ENCODE results near the gene BIRC7.
A peak's percentile ranks its signal among the peaks of the same experiment; 100 is the strongest.

The BIRC7 gene

DNA sequence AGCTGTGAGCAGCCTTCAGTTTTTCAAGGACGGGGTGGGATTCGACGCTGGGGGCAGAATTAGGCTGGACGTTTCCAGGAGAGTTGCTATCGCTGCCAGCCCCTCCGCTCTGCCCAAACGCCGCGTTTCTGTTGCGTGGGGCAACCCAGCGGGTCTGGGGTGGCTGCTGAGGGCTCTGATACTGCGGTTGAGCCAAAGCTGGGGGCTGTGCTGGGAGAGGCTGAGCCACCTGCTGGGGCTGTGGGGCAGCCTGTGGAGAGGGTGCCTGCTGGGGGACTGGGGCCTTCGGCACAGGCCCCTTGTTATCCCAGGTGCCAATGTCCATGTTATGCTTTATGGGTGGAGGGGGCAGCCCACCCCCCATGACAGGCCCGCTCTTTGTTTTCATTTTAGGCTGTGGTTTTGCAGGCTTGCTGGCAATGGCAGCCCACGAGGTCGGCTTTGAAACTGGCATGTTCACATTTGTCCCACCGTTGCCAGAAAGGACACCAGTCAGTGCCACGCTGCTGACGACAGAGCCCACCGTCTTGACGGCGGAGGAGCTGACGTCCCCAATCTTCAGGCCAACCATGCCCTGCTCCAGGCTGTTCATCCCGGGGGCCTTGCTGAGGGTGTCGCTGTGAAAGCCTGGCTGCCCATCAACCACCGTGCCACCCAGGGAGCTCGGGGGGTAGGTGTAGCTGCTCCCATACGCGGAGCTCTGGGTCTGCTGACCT, 32.7 kb upstream of the BIRC7 start:
- in situ Hi-C loops (cut with HindIII; ENCODE audit: low pct_ligation_motif_present, low pct_unique_long_range_greater_than_20kb, low sequenced_read_pairs): no loop called here
- no peak for DNase-seq

DNA sequence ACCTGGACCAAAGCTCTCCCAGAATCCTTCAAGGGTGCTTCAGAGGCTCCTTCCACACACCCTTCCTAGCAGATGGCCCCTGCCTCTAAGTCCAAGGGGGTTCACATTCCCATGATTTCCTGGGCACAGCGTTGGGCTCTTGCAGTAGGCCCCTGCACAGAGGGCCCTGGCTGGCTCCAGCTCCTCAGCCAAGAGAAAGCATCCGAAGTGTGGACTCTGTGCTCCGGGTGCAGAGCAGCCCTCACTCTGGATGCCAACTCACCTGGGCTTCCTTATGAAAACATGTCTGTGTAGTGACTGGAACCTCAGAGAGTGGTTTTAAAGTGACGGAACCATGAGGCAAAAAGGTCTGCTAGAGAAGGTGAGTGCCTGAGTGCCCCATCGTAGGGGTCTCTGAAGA, 31.3 kb upstream of the BIRC7 start:
- DNase-seq: no peak
- in situ Hi-C loops (cut with HindIII; ENCODE audit: low pct_ligation_motif_present, low pct_unique_long_range_greater_than_20kb, low sequenced_read_pairs): no loop called here

DNA sequence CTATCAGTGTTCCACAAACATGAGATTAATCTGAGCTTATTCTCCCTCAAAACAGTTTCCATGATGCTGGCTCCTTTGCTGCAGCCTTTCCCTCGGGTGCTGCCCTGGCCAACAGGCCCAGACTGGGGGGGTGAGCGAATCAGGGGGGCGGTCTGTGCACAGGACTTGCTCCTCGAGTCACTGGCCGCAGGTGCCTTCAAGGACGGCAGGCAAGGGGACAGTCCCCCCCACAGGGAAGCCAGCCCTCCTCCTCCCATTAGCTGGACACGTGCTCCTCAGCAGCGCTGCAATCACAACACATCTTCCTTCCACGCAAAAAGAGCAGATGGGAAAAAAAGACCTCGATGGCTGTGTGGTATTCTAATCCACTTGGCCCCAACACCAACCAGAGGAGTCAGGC, 29.8 kb upstream of the BIRC7 start:
- in situ Hi-C loops (cut with HindIII; ENCODE audit: low pct_ligation_motif_present, low pct_unique_long_range_greater_than_20kb, low sequenced_read_pairs): no loop called here
- DNase-seq: no peak

DNA sequence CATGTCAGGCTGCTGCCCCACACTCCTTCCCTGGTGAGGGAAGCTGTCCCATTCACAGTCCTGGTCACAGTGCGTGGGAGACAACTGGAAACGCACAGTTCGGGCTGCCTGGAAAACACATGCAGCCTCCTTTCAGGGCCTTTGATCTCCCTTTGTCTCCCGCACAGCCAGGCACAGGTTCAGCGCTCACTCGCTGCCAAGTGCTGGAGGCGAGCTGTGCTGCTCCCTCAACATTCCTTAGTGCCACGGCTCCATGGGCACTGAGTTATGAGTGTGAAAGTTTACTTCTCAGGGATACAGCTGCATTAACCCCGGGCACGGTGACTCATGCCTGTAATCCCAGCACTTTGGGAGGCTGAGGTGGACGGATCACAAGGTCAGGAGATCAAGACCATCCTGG, 28.8 kb upstream of the BIRC7 start:
- in situ Hi-C loops (cut with HindIII; ENCODE audit: low pct_ligation_motif_present, low pct_unique_long_range_greater_than_20kb, low sequenced_read_pairs): no loop called here
- DNase-seq: peak; percentile 78

DNA sequence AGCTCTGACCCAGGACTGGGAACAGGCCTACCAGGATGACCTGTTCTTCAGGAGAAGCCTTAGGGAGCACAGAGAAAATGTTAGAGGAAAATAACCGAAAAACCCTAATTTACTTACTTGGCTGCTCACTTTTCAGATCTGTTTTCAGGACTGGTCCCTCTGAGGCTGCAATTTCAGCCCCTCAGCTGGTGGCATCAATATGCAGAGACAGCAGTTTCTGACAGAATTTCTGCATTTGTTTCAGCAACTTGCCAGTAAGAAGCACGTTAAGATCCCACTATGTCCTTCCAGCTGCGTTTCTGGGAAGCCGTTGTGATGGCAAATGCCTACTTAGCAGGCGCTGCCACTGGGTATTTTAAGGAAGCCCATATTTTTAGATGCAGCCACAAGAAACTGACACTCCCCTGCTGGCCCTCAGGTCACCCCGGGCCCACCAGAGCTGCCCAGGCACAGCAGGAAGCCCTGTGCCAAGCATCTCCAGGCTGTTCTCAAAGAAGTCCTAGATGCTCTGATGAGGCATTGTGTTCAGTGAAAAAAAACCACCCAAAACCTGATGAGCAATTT, 27.3 kb upstream of the BIRC7 start:
- DNase-seq: no peak

DNA sequence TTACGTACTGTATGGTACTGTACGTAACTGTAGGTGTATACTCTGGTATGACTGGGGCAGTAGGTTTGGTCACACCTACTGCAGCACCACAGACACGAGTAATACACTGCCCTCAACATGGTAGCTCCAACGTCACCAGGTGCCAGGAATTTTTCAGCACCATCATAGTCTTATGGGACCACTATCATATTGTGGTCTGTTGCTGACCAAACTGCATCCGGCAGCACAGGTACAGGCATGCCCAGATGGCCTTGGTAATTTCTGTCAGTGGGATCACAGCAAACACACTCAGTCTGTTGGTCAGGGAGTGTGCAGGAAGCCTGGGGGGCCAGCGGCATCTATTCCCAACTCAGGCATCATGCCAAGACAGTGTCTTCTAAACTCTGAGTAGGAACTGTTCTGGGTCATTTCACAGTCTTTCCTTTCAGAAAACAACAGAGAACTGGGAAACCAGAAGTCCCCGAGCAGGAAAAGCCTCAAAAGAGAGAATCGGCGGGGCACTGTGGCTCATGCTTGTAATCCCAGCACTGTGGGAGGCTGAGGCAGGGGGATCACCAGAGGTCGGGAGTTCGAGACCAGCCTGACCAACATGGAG, 25.6 kb upstream of the BIRC7 start:
- in situ Hi-C loops (cut with HindIII; ENCODE audit: low pct_ligation_motif_present, low pct_unique_long_range_greater_than_20kb, low sequenced_read_pairs): no loop called here
- DNase-seq: no peak

More for the DNA sequence above, 27.3 kb upstream of the BIRC7 start:
- in situ Hi-C loops (cut with HindIII; ENCODE audit: low pct_ligation_motif_present, low pct_unique_long_range_greater_than_20kb, low sequenced_read_pairs): no loop called here

DNA sequence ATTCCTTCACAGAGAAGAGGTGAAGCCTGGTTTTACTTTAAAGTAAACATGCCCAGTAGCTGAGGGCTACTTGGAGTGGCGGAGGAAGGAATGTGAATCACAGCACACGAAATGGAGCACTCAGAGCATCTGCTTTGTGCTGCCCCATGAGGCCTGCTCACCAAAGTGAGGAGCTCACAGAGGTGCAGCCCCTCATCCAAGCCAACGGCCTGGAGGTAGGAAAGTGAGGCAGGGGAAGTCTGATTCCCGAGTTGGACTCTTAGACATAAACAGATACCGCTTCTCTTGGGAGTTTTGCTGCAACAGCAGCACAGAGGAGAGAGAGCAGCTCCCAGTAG, 23.3 kb upstream of the BIRC7 start:
- no peak for DNase-seq
- in situ Hi-C loops (cut with HindIII; ENCODE audit: low pct_ligation_motif_present, low pct_unique_long_range_greater_than_20kb, low sequenced_read_pairs): no loop called here

DNA sequence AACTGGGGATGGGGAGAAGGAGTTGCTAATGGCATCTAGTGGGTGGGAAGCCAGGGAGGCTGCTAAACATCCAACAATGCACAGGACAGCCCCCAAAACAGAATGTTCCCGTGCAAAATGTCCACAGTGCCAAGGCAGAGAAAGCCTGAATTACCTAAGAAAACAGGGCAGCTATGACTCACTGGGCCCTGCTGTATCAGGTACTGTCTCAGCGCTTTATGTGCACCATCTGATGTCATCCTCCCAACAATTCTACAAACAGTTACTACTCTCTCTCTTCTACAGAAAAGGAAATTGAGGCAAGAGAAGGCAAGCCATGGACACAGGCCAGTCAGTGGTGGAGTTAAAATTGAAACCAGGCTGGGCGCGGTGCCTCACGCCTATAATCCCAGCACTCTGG, 22.9 kb upstream of the BIRC7 start:
- DNase-seq: no peak
- in situ Hi-C loops (cut with HindIII; ENCODE audit: low pct_ligation_motif_present, low pct_unique_long_range_greater_than_20kb, low sequenced_read_pairs): no loop called here

DNA sequence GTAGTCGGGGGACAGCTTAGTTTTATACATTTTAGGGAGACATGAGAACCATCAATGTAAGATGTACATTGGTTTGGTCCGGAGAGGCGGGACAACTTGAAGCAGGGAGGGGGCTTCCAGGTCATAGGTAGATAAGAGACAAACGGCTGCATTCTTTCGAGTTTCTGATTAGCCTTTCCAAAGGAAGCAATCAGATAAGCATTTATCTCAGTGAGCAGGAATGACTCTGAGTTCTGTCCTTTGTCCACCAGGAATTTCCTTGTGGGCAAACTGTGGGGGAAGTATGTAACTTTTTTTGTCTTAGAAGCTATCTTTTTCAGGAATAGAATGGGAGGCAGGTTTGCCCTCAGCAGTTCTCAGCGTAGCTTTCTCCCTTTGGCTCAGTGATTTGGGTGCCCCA, 21.2 kb upstream of the BIRC7 start:
- DNase-seq: no peak
- in situ Hi-C loops (cut with HindIII; ENCODE audit: low pct_ligation_motif_present, low pct_unique_long_range_greater_than_20kb, low sequenced_read_pairs): no loop called here

DNA sequence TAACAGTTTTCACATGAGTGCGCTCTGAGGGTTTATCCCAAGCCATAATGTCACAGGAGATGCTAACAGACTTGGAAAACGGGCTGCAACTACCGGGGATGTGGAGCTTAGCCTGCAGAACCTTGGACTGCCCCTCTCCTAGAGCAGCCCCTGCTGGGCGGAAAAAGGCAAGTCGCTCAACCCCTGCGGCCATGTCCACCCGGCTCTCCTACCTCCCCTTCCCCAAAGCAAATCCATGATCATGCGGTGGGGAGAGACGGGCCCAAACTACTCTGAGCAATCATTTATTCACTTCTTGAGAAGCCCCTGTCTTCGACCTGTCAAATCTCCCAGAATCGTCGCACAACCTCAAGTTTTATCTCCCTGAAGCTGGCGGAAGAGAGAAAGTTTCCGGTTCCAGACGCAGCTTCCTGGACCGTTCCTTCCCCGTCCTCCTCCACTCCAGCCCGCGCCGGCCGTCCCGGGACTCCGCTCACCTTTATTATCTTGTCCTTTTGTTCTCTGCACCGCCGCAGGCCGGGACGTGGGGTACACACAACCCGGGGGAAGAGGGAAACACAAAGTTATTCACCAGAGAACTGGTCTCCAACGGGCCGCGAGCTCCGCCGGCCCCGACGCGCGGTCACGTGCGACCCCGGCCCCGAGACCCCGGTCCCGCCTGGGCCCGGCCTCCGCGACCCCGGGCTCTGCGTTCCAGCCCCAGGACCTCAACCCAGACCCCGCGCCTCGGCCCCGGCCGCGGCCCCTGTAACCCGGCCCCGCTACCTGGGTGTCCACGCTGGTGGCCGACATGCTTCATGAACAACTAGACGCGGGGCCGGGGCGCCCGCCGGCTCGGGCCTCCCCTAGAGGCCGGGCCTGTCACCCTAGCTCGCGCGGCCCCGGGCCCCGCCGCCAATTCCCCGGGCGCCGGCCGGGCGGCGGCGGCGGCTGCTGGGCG, 20.3 kb upstream of the BIRC7 start:
- in situ Hi-C loops (cut with HindIII; ENCODE audit: low pct_ligation_motif_present, low pct_unique_long_range_greater_than_20kb, low sequenced_read_pairs): no loop called here
- DNase-seq: peak; percentile 72

DNA sequence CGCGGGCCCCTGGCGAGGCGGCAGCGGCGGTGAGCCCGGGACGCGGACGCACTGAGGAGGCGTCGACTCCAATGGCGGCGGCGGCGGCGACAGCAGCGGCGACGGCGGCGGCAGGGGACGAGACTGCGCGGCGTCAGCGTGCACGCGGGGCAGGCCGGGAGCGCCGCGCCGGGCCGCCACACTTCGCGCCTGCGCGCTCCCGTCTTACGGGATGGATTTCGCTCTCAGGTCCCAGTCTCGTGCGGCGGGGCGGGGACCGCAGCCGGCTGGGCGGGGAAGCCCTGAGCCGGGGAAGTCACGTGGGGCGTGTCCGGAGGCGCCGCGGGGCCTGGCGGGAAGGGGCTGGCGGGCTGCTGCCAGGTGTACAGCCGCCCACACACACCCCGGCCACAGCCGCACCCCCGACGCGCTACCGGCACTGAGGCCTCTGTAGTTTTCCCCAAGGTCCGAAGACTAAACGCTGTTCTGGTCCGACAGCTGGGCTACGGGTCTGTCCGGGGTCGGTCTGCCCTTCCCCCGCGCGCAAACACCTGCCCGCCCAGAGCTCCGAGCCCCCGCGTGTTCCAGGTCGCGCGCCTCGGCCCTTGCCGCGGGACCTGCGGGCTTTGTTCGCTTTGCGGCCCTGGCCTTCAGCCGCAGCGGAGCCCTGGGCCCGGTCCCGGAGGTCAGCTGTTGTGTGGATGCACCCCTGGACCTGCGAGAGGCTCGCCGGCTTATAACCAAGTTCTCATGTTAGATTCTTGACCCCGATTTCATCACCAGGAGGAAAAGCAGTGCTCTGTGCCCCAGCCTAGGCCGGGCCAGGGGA, 19.5 kb upstream of the BIRC7 start, which contains the start of gene YTHDF1:
Gene YTHDF1 (minus strand): TSS at position 91 of the 808 bp plus-strand sequence. CDS start 239 bp downstream, outside the sequence.
- DNase-seq: peak; percentile 90
- in situ Hi-C loops (cut with HindIII; ENCODE audit: low pct_ligation_motif_present, low pct_unique_long_range_greater_than_20kb, low sequenced_read_pairs): no loop called here

DNA sequence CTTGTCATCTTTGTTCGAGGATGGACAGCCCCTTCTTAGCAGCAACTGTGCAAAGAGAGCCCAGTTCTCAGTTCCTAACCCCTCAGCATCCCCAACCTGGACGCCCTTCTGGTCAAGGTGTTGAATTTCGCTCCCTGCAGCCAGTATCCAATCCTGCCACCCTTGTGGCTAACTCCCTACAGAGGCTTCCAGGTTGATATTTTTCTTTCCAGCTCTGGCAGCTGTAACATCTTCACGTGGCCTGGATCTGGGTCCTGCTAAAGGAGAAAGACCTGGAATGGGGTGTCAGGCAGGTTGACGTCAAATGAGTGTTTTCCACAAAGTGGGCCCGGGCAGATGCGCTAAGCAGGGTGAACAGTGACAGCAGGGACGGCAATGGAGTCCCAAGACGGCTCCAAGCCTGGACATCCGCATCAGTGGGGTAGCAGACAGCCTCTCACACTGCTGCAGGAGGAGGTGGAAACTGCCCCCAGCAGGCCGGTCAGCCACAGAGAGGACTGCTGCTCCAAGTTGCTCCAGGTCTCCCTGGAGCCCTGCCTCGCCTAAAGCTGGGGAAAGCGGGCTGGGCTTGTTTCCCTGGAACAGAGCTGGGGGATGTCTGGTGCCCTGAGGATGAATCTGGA, 18.7 kb upstream of the BIRC7 start:
- DNase-seq: no peak
- in situ Hi-C loops (cut with HindIII; ENCODE audit: low pct_ligation_motif_present, low pct_unique_long_range_greater_than_20kb, low sequenced_read_pairs): no loop called here

DNA sequence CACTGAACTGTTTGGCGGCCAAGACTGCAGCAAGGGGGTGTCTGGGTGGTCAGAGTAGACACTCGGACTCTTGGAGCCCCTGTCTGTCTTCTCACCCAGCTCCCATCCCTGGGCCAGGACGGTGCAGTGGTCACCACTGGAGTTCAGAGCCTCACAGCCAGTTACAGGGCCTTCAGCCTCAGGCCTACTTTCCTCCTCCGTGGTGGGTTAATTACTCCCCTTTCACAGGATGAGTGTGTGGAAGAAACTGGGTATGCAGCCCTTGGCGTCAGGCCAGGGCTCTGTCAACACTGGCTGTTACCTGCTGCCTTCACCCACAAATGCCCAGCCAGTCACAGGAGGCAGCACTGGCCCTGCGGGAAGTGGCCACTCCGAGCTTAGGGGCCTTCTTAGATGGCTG, 18.0 kb upstream of the BIRC7 start:
- DNase-seq: no peak
- in situ Hi-C loops (cut with HindIII; ENCODE audit: low pct_ligation_motif_present, low pct_unique_long_range_greater_than_20kb, low sequenced_read_pairs): no loop called here

DNA sequence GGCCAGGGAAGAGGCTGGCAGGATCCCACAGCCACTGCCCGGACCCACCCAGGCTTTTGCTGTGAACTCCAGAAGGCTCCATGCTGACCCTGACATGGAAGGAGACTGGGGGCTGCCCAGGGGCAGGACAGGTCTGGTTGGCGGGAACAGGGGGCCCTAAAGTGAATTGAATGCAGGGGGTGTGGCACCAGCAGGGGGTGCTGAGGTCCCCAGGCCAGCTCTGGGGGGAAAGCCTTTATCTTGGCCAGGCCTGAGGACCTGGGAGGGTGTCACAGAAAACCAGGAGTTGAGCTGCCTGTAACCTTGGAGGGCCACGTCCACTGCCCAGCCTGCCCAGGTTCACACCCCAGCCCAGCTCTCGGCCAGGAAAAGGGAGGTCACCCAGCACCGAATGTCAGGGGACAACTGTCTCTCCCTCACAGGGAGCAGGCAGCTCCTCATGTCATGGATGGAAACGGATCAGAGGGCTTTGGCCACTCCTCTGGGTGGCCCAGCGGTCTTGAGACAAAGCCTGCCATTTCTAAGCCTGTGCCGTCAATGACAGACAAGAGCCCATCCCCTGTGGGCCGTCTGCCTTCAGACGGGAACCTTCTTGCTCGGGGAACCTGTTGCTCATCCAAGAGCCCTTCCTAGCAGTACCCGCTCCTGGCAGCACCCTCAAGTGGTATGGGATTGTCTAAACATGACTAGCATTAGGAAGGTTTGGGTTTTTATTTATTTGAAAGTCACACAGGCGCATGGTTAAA, 16.8 kb upstream of the BIRC7 start:
- no peak for DNase-seq
- in situ Hi-C loops (cut with HindIII; ENCODE audit: low pct_ligation_motif_present, low pct_unique_long_range_greater_than_20kb, low sequenced_read_pairs): no loop called here

DNA sequence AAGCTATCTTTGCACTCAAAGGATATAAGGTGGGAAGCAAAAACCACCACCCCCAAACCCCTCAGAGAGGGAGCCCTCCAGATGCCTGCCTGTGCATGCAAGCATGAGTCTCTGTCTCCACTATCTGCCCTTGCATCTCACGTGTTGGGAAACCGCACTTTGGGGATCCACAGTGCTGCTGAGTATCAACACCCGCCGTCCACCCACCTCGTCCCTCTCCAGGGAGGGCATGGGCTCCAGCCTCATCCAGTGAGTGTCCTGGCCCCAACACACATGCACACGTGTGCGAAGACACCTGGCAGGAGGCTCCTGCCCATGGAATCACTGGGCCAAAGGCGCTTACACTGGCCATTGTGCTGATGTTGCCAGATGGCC, 16.3 kb upstream of the BIRC7 start:
- DNase-seq: no peak
- in situ Hi-C loops (cut with HindIII; ENCODE audit: low pct_ligation_motif_present, low pct_unique_long_range_greater_than_20kb, low sequenced_read_pairs): no loop called here

DNA sequence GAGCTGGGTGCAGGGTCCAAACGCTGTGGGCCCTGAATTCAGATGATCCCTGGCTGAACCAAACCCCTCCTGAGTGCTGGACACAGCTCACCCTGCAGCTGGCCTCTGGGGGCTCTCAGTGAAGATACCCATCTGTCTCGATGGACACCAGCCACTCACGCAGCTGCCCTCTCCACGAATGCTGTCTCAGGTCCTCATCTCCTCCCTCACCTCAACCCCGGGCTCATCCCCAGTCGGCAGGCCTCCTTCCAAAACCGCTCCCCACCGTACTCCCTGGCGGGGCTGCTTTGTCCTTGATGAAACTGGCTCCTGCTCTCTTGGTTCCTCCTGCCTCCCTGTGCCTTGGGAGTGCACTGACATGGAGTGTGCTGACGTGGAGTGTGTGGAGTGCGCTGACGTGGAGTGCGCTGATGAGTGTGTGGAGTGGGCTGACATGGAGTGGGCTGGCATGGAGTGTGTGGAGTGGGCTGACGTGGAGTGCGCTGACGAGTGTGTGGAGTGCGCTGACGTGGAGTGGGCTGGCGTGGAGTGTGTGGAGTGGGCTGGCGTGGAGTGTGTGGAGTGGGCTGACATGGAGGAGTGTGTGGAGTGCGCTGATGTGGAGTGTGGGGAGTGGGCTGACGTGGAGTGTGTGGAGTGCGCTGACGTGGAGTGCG, 15.7 kb upstream of the BIRC7 start:
- no peak for DNase-seq
- in situ Hi-C loops (cut with HindIII; ENCODE audit: low pct_ligation_motif_present, low pct_unique_long_range_greater_than_20kb, low sequenced_read_pairs): loop anchor here (5.0 kb wide), 1 partner anchor 57 kb away; no protein-coding TSS in a partner anchor

Measured in ACHN (cell line).